ENCODE results near the gene SSNA1. TPM values are rescaled to one million over a fixed set of nuclear protein-coding genes. Genes with fewer than 3 reads are reported as not detected.

Gene SSNA1
- total and polyA plus RNA-seq, 4 experiments from 2014 or later, result 48.6 to 161 (median 83.1) TPM

GRCh38 chr9:137215196-137215986 is 26.9 kb downstream of the SSNA1 start:
- H3K27me3 ChIP-seq (ENCODE audit: insufficient read depth, low read length), result no peaks in the 10 kb centered on the region
- H3K27ac Mint-ChIP-seq, result peak overlapping the region in 1 of 7 donors; percentile 27
- DNase-seq, result no peak
- H3K4me1 Mint-ChIP-seq, result peaks cover 0 to 1% (median 0%) of the 10 kb centered on the region in 4 donors
- no peaks in the 10 kb centered on the region for H3K9me3 Mint-ChIP-seq
- H3K9me3 ChIP-seq (ENCODE audit: control insufficient read depth in 1 of 2, low read length in 2 of 2), result no peaks in the 10 kb centered on the region
- H3K4me1 ChIP-seq (ENCODE audit: insufficient read depth, low read length), result no peaks in the 10 kb centered on the region
- ChIA-PET CTCF (ENCODE audit: partially characterized antibody) (interaction anchor here (1.6 to 3.0 kb wide), 2 partner anchors 21 to 24 kb away, joined by 4 to 10 read pairs; no protein-coding TSS in a partner anchor), POLR2A (ENCODE audit: partially characterized antibody) (interaction anchor here (0.8 to 1.6 kb wide), 2 partner anchors 10 to 30 kb away, joined by 3 to 7 read pairs; partner anchors contain the start of genes NDOR1 and TMEM203)
- no peaks in the 10 kb centered on the region for H3K27me3 Mint-ChIP-seq
- no peak overlapping the region for H3K4me3 Mint-ChIP-seq
- intact Hi-C loops (cut with micrococcal nuclease), result no loop called here
- H3K36me3 Mint-ChIP-seq, result no peaks in the 10 kb centered on the region
- H3K27ac ChIP-seq (ENCODE audit: low read depth, low read length), result no peak overlapping the region
- H3K4me3 ChIP-seq (ENCODE audit: low read length in 2 of 2), result no peak overlapping the region
- H3K36me3 ChIP-seq (ENCODE audit: insufficient read depth, low read length), result no peaks in the 10 kb centered on the region

- H3K36me3 Mint-ChIP-seq, result no peaks in the 10 kb centered on the region
- H3K27ac Mint-ChIP-seq, result no peak overlapping the region
- Histone ChIP-seq H3K27ac (ENCODE audit: low read depth, low read length) (no peak overlapping the region), H3K27me3 (ENCODE audit: insufficient read depth, low read length) (no peaks in the 10 kb centered on the region), H3K9me3 (ENCODE audit: control insufficient read depth in 1 of 2, low read length in 2 of 2) (no peaks in the 10 kb centered on the region), H3K4me1 (ENCODE audit: insufficient read depth, low read length) (no peaks in the 10 kb centered on the region), H3K36me3 (ENCODE audit: insufficient read depth, low read length) (no peaks in the 10 kb centered on the region), H3K4me3 (ENCODE audit: low read length in 2 of 2) (no peak overlapping the region)
- ChIA-PET POLR2A (ENCODE audit: partially characterized antibody) (interaction anchor here (0.8 to 2.0 kb wide), 3 partner anchors 16 to 104 kb away, joined by 3 to 7 read pairs (median 3); partner anchors contain the start of gene TPRN), CTCF (ENCODE audit: partially characterized antibody) (interaction anchor here (1.6 to 3.0 kb wide), 2 partner anchors 20 to 25 kb away, joined by 4 to 10 read pairs; no protein-coding TSS in a partner anchor)
- intact Hi-C loops (cut with micrococcal nuclease), result no loop called here
- no peak overlapping the region for H3K4me3 Mint-ChIP-seq
- DNase-seq, result no peak
- H3K27me3 Mint-ChIP-seq, result no peaks in the 10 kb centered on the region
- no peaks in the 10 kb centered on the region for H3K4me1 Mint-ChIP-seq
- no peaks in the 10 kb centered on the region for H3K9me3 Mint-ChIP-seq
Observed at GRCh38 chr9:137216188-137216965, 27.9 kb downstream of the SSNA1 start.

GRCh38 chr9:137217276-137218211 is 29.1 kb downstream of the SSNA1 start:
- Histone ChIP-seq H3K4me3 (ENCODE audit: low read length in 2 of 2) (no peak overlapping the region), H3K36me3 (ENCODE audit: insufficient read depth, low read length) (no peaks in the 10 kb centered on the region), H3K27me3 (ENCODE audit: insufficient read depth, low read length) (no peaks in the 10 kb centered on the region), H3K27ac (ENCODE audit: low read depth, low read length) (no peak overlapping the region), H3K4me1 (ENCODE audit: insufficient read depth, low read length) (peaks cover 2% of the 10 kb centered on the region), H3K9me3 (ENCODE audit: control insufficient read depth in 1 of 2, low read length in 2 of 2) (no peaks in the 10 kb centered on the region)
- H3K36me3 Mint-ChIP-seq, result no peaks in the 10 kb centered on the region
- ChIA-PET CTCF (ENCODE audit: partially characterized antibody) (no interaction called here), POLR2A (ENCODE audit: partially characterized antibody) (interaction anchor here (0.9 to 6.8 kb wide), 4 partner anchors 17 to 105 kb away, joined by 3 to 61 read pairs (median 5); partner anchors contain the start of genes ANAPC2, SSNA1 and TPRN)
- intact Hi-C loops (cut with micrococcal nuclease), result no loop called here
- H3K4me3 Mint-ChIP-seq, result peak overlapping the region in 1 of 8 donors; percentile 10
- DNase-seq, result no peak
- no peaks in the 10 kb centered on the region for H3K4me1 Mint-ChIP-seq
- no peaks in the 10 kb centered on the region for H3K9me3 Mint-ChIP-seq
- H3K27ac Mint-ChIP-seq, result no peak overlapping the region
- no peaks in the 10 kb centered on the region for H3K27me3 Mint-ChIP-seq

GRCh38 chr9:137218212-137218753 is 29.8 kb downstream of the SSNA1 start:
- H3K27ac Mint-ChIP-seq, result no peak overlapping the region
- H3K27me3 ChIP-seq (ENCODE audit: insufficient read depth, low read length), result no peaks in the 10 kb centered on the region
- H3K36me3 Mint-ChIP-seq, result no peaks in the 10 kb centered on the region
- peaks cover 0 to 4% (median 2%) of the 10 kb centered on the region in 4 donors for H3K4me1 Mint-ChIP-seq
- H3K27ac ChIP-seq (ENCODE audit: low read depth, low read length), result no peak overlapping the region
- H3K27me3 Mint-ChIP-seq, result no peaks in the 10 kb centered on the region
- intact Hi-C loops (cut with micrococcal nuclease), result no loop called here
- DNase-seq, result no peak
- no peak overlapping the region for H3K4me3 Mint-ChIP-seq
- H3K36me3 ChIP-seq (ENCODE audit: insufficient read depth, low read length), result no peaks in the 10 kb centered on the region
- ChIA-PET CTCF (ENCODE audit: partially characterized antibody) (no interaction called here), POLR2A (ENCODE audit: partially characterized antibody) (interaction anchor here (0.9 to 6.8 kb wide), 4 partner anchors 18 to 29 kb away, joined by 3 to 61 read pairs (median 8); partner anchors contain the start of genes ANAPC2, SSNA1 and TPRN)
- H3K9me3 Mint-ChIP-seq, result no peaks in the 10 kb centered on the region
- H3K9me3 ChIP-seq (ENCODE audit: control insufficient read depth in 1 of 2, low read length in 2 of 2), result no peaks in the 10 kb centered on the region
- H3K4me3 ChIP-seq (ENCODE audit: low read length in 2 of 2), result no peak overlapping the region
- peaks cover 9% of the 10 kb centered on the region for H3K4me1 ChIP-seq (ENCODE audit: insufficient read depth, low read length)

- intact Hi-C loops (cut with micrococcal nuclease), result no loop called here
- CTCF ChIA-PET (ENCODE audit: partially characterized antibody), result interaction anchor here (0.5 to 0.6 kb wide), 2 partner anchors 26 to 101 kb away, joined by 3 to 4 read pairs; no protein-coding TSS in a partner anchor
- no peaks in the 10 kb centered on the region for H3K27me3 Mint-ChIP-seq
- H3K9me3 Mint-ChIP-seq, result no peaks in the 10 kb centered on the region
- H3K36me3 Mint-ChIP-seq, result no peaks in the 10 kb centered on the region
- Histone ChIP-seq H3K4me3 (ENCODE audit: low read length in 2 of 2) (no peak overlapping the region), H3K9me3 (ENCODE audit: control insufficient read depth in 1 of 2, low read length in 2 of 2) (no peaks in the 10 kb centered on the region), H3K36me3 (ENCODE audit: insufficient read depth, low read length) (no peaks in the 10 kb centered on the region), H3K27me3 (ENCODE audit: insufficient read depth, low read length) (no peaks in the 10 kb centered on the region), H3K4me1 (ENCODE audit: insufficient read depth, low read length) (peaks cover 10% of the 10 kb centered on the region), H3K27ac (ENCODE audit: low read depth, low read length) (no peak overlapping the region)
- no peak overlapping the region for H3K4me3 Mint-ChIP-seq
- DNase-seq, result no peak
- POLR2A ChIA-PET (ENCODE audit: partially characterized antibody), result interaction anchor here (0.9 to 6.8 kb wide), 4 partner anchors 18 to 30 kb away, joined by 3 to 61 read pairs (median 6); partner anchors contain the start of genes ANAPC2, SSNA1 and TPRN
- peaks cover 0 to 10% (median 2%) of the 10 kb centered on the region in 4 donors for H3K4me1 Mint-ChIP-seq
- H3K27ac Mint-ChIP-seq, result no peak overlapping the region
Observed at GRCh38 chr9:137218754-137219271, 30.3 kb downstream of the SSNA1 start.

GRCh38 chr9:137219757-137220316 is 31.4 kb downstream of the SSNA1 start:
- Mint-ChIP-seq H3K9me3 (no peaks in the 10 kb centered on the region), H3K4me1 (peaks cover 0 to 14% (median 3%) of the 10 kb centered on the region in 4 donors), H3K36me3 (no peaks in the 10 kb centered on the region), H3K27me3 (no peaks in the 10 kb centered on the region), H3K27ac (peak overlapping the region in 2 of 7 donors; percentile 36 to 38), H3K4me3 (no peak overlapping the region)
- H3K27me3 ChIP-seq (ENCODE audit: insufficient read depth, low read length), result no peaks in the 10 kb centered on the region
- no peak overlapping the region for H3K4me3 ChIP-seq (ENCODE audit: low read length in 2 of 2)
- intact Hi-C loops (cut with micrococcal nuclease), result loop anchor here (5.0 kb wide), 1 partner anchor 493 kb away; no protein-coding TSS in a partner anchor
- H3K36me3 ChIP-seq (ENCODE audit: insufficient read depth, low read length), result no peaks in the 10 kb centered on the region
- H3K4me1 ChIP-seq (ENCODE audit: insufficient read depth, low read length), result peaks cover 18% of the 10 kb centered on the region
- DNase-seq, result no peak
- ChIA-PET CTCF (ENCODE audit: partially characterized antibody) (interaction anchor here (0.9 kb wide), 1 partner anchor 31 kb away, joined by 3 read pairs; the partner anchor contains the start of genes ANAPC2 and SSNA1), POLR2A (ENCODE audit: partially characterized antibody) (interaction anchor here (1.2 to 6.8 kb wide), 4 partner anchors 17 to 90 kb away, joined by 4 to 61 read pairs (median 6); partner anchors contain the start of genes ANAPC2, SSNA1 and TPRN)
- no peaks in the 10 kb centered on the region for H3K9me3 ChIP-seq (ENCODE audit: control insufficient read depth in 1 of 2, low read length in 2 of 2)
- H3K27ac ChIP-seq (ENCODE audit: low read depth, low read length), result no peak overlapping the region

Data from CD4-positive, alpha-beta memory T cell (primary cell).